22Rv1 (cell line): ENCODE measurements around the gene TRIM28.

Experiments used
- H3K27ac ChIP-seq: fragments of 450-650 bp; 2 replicates; pipeline ENCODE4 v1.5.1; 2017
- CTCF ChIP-seq: fragments of 450-650 bp; IDR thresholded peaks from 2 replicates; pipeline ENCODE4 v1.5.1; 2017; ENCODE audit warnings: mild to moderate bottlenecking
- ZFX ChIP-seq: fragments of 450-650 bp; IDR thresholded peaks from 2 replicates; pipeline ENCODE4 v1.6.1; 2017; ENCODE audit warnings: antibody characterized with exemption, borderline replicate concordance

Gene TRIM28

GRCh38 chr19:58557221-58558065 is 13.6 kb downstream of the TRIM28 start:
- TF ChIP-seq CTCF (no peak), ZFX (no peak)
- peak overlapping the region; percentile 99 for H3K27ac ChIP-seq

GRCh38 chr19:58558066-58558622 is 14.3 kb downstream of the TRIM28 start, which contains the start of gene UBE2M:
UBE2M (minus strand) TSS chr19:58558611; CDS start chr19:58558381, 230 bp downstream.
- no peak for TF ChIP-seq ZFX
- no peak for TF ChIP-seq CTCF
- H3K27ac ChIP-seq = peak within 1 kb of the TSS; percentile 99

GRCh38 chr19:58558623-58559274 is 14.9 kb downstream of the TRIM28 start:
- TF ChIP-seq ZFX (no peak), CTCF (no peak)
- H3K27ac ChIP-seq = peak overlapping the region; percentile 99

GRCh38 chr19:58559275-58560006 is 15.6 kb downstream of the TRIM28 start:
- no peak for TF ChIP-seq ZFX
- TF ChIP-seq CTCF = no peak
- peak overlapping the region; percentile 99 for H3K27ac ChIP-seq

- TF ChIP-seq CTCF (no peak), ZFX (no peak)
- H3K27ac ChIP-seq = peak overlapping the region; percentile 99
These were observed 16.4 kb downstream of the TRIM28 start for GRCh38 chr19:58560007-58560887.

GRCh38 chr19:58560921-58561320 is 17.1 kb downstream of the TRIM28 start:
- H3K27ac ChIP-seq = peak overlapping the region; percentile 99

More at GRCh38 chr19:58560921-58561320, 17.1 kb downstream of the TRIM28 start:
- TF ChIP-seq ZFX = no peak
- TF ChIP-seq CTCF = no peak
